ENCODE results near the gene CNIH4.
"Not testable (repeated sequence)": the region's sequence is repeated elsewhere in the genome, so short reads cannot be mapped to it uniquely, and the experiment has no call there.

CNIH4 gene

DNA sequence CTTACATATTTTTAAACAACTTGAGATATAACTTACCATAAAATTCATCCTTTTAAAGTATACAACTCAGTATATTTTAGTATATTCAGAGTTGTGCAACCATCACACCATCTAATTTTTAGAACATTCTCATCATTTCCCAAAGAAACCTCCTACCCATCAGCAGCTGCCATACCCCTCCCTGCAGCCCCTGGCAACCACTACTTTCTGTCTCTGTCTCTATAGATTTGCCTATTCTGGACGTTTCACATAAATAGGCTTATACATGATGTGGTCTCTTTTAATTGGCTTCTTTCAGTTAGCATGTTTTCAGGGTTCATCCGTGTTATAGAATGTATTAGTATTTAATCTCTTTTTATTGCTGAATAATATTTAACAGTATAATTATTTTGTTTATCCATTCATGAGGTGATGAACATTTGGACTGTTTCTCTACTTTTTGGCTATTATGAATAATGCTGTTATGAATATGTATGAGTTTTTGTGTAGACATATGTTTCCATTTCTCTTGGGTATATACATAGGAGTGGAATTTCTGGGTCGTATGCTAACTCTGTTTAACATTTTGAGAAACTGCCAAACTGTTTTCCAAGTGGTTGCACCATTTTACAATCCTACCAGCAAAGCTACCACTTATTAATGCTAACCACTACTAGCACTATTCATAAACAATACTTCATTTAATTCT, 48.4 kb downstream of the CNIH4 start:
- no peak for DNase-seq

DNA sequence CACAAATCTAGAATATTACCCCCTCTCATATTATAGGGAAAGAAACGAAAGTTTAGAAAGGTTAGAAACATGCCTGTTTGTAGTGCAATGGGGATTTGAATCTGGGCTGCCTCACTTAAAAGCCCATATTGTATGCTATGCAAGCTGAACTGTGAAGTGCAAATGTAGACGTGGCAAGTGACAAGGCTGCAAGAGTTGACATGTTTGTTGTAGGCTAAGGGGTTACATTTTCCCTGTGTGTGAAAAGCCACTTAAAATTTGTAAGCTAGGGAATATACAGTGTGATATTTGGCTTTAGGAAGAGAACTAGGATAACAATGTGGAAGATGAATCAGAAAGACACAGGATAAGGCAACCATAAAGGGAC, 48.9 kb downstream of the CNIH4 start:
- no peak for DNase-seq

DNA sequence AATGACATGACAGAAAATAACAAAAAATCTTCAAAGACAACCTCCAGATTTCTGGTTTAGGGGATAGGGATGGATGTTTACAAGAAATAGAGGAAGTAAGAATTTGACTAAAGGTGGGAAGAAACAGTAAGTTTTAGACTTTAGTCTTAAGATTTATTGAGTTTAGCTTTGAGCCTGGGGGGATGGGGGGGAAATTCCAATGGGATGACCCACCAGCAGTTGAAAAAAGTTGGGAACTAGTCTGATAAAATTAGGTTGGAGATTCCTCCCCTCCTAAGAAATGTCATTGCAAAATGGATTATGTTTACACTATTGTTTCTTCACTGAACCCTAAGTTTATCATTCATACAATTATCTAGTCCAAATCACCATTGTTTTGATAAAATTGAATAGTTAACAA, 49.5 kb downstream of the CNIH4 start:
- no peak for DNase-seq

DNA sequence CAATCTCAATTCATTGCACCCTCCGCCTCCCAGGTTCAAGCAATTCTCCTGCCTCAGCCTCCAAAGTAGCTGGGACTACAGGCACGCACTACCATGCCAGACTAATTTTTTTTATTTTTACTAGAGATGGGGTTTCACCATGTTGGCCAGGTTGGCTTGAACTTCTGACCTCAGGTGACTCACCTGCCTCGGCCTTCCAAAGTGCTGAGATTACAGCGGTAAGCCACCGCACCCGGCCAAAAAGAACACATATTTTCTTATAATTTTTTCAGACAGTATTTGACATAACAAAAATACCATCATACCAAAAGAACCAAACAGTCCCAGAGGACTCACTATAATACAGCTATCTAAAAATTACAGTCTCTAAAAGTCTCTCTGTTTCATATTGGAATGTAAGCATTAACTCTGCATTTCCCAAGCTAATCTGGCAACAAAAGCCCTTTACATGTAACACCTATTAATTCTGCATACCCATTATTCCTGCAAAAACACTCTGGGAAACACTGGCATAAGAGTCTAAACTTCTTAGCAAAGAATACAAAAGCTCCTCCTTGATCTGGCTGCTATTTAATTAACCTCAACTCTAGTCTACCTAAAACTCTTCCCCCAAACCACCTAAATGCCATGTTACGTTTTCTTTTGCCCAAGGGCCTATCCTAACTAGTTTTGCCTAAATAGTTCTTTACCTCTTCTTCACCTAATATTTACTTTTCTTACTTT, 51.1 kb downstream of the CNIH4 start:
- no peak for DNase-seq

- no peak for DNase-seq
Observed at GRCh38 chr1:224408294-224408590, 51.6 kb downstream of the CNIH4 start.

DNA sequence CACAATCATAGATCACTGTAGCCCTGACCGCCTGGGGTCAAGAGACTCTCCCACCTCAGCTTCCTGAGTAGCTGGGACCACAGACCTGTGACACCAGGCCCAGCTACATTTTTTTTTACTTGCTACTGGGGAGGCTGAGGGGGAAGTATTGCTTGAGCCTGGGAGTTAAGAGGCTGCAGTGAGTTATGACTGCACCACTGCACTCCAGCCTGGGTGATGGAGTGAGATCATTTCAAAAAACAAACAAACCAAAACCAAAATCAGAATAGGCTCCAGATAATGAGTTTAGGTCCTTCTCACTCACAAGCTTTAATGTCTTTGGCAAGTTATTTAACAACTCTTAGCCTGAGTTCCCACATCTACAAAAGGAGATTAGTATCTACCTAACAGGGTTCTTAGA, 55.1 kb downstream of the CNIH4 start:
- no peak for DNase-seq

- DNase-seq = no peak
Observed at GRCh38 chr1:224420106-224420505, 63.4 kb downstream of the CNIH4 start.

- no peak for DNase-seq
Observed at GRCh38 chr1:224425279-224425884, 68.7 kb downstream of the CNIH4 start.

- not testable (repeated sequence) for DNase-seq
Observed at GRCh38 chr1:224426869-224427268, 70.2 kb downstream of the CNIH4 start.

DNA sequence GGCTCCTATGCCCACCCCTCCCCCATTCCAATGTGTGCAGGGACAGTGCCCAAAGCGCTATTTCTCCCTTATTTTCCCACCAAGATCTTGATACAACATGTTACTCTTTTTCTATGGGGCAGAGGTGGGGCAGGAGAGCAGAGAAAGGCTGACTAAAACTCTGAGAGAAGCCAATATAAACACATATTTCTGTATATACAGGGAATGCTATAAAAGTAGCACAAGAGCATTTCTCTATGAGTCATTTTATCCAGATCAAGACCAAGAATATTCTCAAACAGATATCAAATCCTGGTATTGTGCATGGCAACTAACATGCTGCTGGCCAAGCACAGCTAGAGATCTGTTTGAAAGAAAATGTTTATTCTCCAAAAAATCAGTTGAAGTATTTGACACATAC, 70.7 kb downstream of the CNIH4 start:
- no peak for DNase-seq

DNA sequence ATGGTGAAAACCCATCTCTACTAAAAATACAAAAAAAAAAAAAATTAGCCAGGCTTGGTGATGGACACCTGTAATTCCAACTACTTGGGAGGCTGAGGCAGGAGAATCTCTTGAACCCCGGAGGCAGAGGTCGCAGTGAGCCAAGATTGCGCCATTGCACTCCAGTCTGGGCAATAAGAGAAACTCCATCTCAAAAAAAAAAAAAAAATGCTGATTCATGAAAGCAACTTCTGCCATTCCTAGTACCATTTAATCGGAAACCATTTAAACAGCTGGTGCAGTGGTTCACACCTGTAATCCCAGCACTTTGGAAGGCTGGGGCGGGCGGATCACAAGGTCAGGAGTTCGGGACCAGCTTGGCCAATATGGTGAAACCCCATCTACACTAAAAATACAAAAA, 72.0 kb downstream of the CNIH4 start:
- DNase-seq = not testable (repeated sequence)
